Motor neuron (in vitro differentiated cells): Measurements from ENCODE around the gene FANCL. TPM values are rescaled to one million over a fixed set of nuclear protein-coding genes. Genes with fewer than 3 reads are reported as not detected.
"Not testable (repeated sequence)": the region's sequence is repeated elsewhere in the genome, so short reads cannot be mapped to it uniquely, and the experiment has no call there.

Experiments used
- ATAC-seq, 8 experiments: fragments of 200-7000 bp; cut with Tn5 transposase; replicated peaks in 6 of 8; 2 replicates each; pipeline ENCODE4 v1.8.0; 2021; ENCODE audit warnings: mild to moderate bottlenecking in 8 of 8, moderate library complexity in 8 of 8
- H3K27ac ChIP-seq, 2 donors: fragments of 250-450 bp; sonication (Bioruptor Pico); 2 replicates each; pipeline ENCODE4 v1.9.0; 2021; ENCODE audit warnings: antibody characterized with exemption in 2 of 2, mild to moderate bottlenecking in 2 of 2, moderate library complexity in 1 of 2
- H3K4me1 ChIP-seq, 2 donors: fragments of 250-450 bp; sonication (Bioruptor Pico); replicated peaks in 1 of 2; 2 replicates each; pipeline ENCODE4 v1.6.1; 2021; ENCODE audit warnings: antibody characterized with exemption in 2 of 2, mild to moderate bottlenecking in 2 of 2, moderate library complexity in 1 of 2
- H3K4me3 ChIP-seq, 5 donors: fragments of 250-450 bp; sonication (Bioruptor Pico); 2 replicates each; pipeline ENCODE4 v1.9.0; 2021; ENCODE audit warnings: antibody characterized with exemption in 5 of 5, mild to moderate bottlenecking in 5 of 5, moderate library complexity in 4 of 5
- WGBS, 10 experiments: fragments of 450-650 bp; shearing (Covaris generic); methylation state at CpG; one replicate each; pipeline ENCODE4 v1.0.0; 2022; 5-methylcytosine and 5-hydroxymethylcytosine counted together
- in situ Hi-C, 9 experiments: fragments of 400-800 bp; cut with MboI; loops; one replicate each; pipeline ENCODE4 v1.15.0; 2021; ENCODE audit warnings: low sequenced_read_pairs in 9 of 9, low pct_unique_long_range_greater_than_20kb in 2 of 9; ENCODE audit not compliant: unreplicated experiment in 9 of 9
- total RNA-seq, 8 experiments: library from RNA; unstranded; fragments of 300-600 nt; gene quantifications; 2 replicates each; pipeline versions ENCODE4 v1.2.3 to v1.2.4, GENCODE V29; 2022

FANCL gene
- total RNA-seq = 10 to 100 TPM in 7 of 8 experiments, 1 to 10 TPM in 1; 8.9 to 34.0 (median 29.5) TPM

- H3K27ac ChIP-seq = peak within 1 kb of the TSS; percentile 53 to 85
- peak within 1 kb of the TSS; percentile 64 to 90 (median 73) for H3K4me3 ChIP-seq
- in situ Hi-C loops = no loop called here
- 0 to 4% (median 1%) methylated on average over 3 to 26 of the region's 59 CpGs for WGBS, 10 experiments
- peaks cover 7 to 22% of the 10 kb centered on the region in 2 donors for H3K4me1 ChIP-seq
- peak; percentile 94 to 97 (median 95) for ATAC-seq
These were observed at the start of gene FANCL for GRCh38 chr2:58240670-58241545. Gene FANCL (minus strand): TSS chr2:58241325. CDS start chr2:58241313, 12 bp downstream.

- 0 to 100% (median 76%) methylated on average over 1 to 3 of the region's 3 CpGs for WGBS, 10 experiments
- H3K27ac ChIP-seq = no peak overlapping the region
- H3K4me3 ChIP-seq = no peak overlapping the region
- peak in 2 of 8 experiments; percentile 87 to 100 for ATAC-seq
- in situ Hi-C loops = no loop called here
- H3K4me1 ChIP-seq = no peaks in the 10 kb centered on the region
These were observed 47.9 kb upstream of the FANCL start for GRCh38 chr2:58289029-58289428.

- ATAC-seq = no peak
- Histone ChIP-seq H3K4me1 (no peaks in the 10 kb centered on the region), H3K4me3 (no peak overlapping the region), H3K27ac (no peak overlapping the region)
- in situ Hi-C loops = no loop called here
These were observed 42.8 kb upstream of the FANCL start for GRCh38 chr2:58283931-58284330.

GRCh38 chr2:58275144-58275543 is 34.0 kb upstream of the FANCL start:
- ATAC-seq, in situ Hi-C loops, H3K4me3 ChIP-seq, H3K4me1 ChIP-seq, H3K27ac ChIP-seq: not testable (repeated sequence)
- 100% methylated on average over 1 to 2 of the region's 3 CpGs; no CpG with 5 or more reads in 8 of the 10 experiments for WGBS, 10 experiments

- Histone ChIP-seq H3K4me1 (peaks cover 0 to 3% of the 10 kb centered on the region in 2 donors), H3K27ac (no peak overlapping the region), H3K4me3 (no peak overlapping the region)
- peak in 4 of 8 experiments; percentile 55 to 75 (median 64) for ATAC-seq
- in situ Hi-C loops = no loop called here
- WGBS, 10 experiments = 0 to 56% (median 22%) methylated on average over 1 of the region's 1 CpG; no CpG with 5 or more reads in 1 of the 10 experiments
These were observed 30.7 kb upstream of the FANCL start for GRCh38 chr2:58271826-58272225.

GRCh38 chr2:58268685-58269084 is 27.6 kb upstream of the FANCL start:
- 27 to 100% (median 59%) methylated on average over 1 to 4 of the region's 4 CpGs; no CpG with 5 or more reads in 6 of the 10 experiments for WGBS, 10 experiments
- no peak for ATAC-seq
- Histone ChIP-seq H3K4me1 (peaks cover 0 to 3% of the 10 kb centered on the region in 2 donors), H3K27ac (no peak overlapping the region), H3K4me3 (no peak overlapping the region)
- in situ Hi-C loops = no loop called here

GRCh38 chr2:58266211-58266610 is 25.1 kb upstream of the FANCL start:
- ATAC-seq = no peak
- H3K4me1 ChIP-seq = no peaks in the 10 kb centered on the region
- H3K27ac ChIP-seq = no peak overlapping the region
- in situ Hi-C loops = no loop called here
- WGBS, 10 experiments = 0 to 100% (median 80%) methylated on average over 1 to 2 of the region's 2 CpGs; no CpG with 5 or more reads in 3 of the 10 experiments
- no peak overlapping the region for H3K4me3 ChIP-seq

- ATAC-seq = no peak
- H3K4me3 ChIP-seq = no peak overlapping the region
- in situ Hi-C loops = no loop called here
- H3K27ac ChIP-seq = no peak overlapping the region
- H3K4me1 ChIP-seq = no peaks in the 10 kb centered on the region
- WGBS, 10 experiments = 10 to 100% (median 80%) methylated on average over 1 of the region's 1 CpG; no CpG with 5 or more reads in 1 of the 10 experiments
These were observed 20.1 kb upstream of the FANCL start for GRCh38 chr2:58261209-58261608.

- ATAC-seq, H3K4me1 ChIP-seq, H3K27ac ChIP-seq, in situ Hi-C loops, H3K4me3 ChIP-seq: not testable (repeated sequence)
- WGBS, 10 experiments = 0 to 83% (median 57%) methylated on average over 1 of the region's 1 CpG; no CpG with 5 or more reads in 5 of the 10 experiments
These were observed 17.3 kb upstream of the FANCL start for GRCh38 chr2:58258456-58258855.

- H3K4me1 ChIP-seq, in situ Hi-C loops, H3K4me3 ChIP-seq, H3K27ac ChIP-seq: not testable (repeated sequence)
- WGBS, 10 experiments = 33 to 100% (median 93%) methylated on average over 1 to 10 of the region's 43 CpGs
- ATAC-seq = peak in 3 of 8 experiments; percentile 28 to 60 (median 37)
These were observed 10.4 kb upstream of the FANCL start for GRCh38 chr2:58251331-58252201.

- H3K27ac ChIP-seq = peak overlapping the region in 1 of 2 donors; percentile 85
- peak overlapping the region; percentile 64 to 90 (median 73) for H3K4me3 ChIP-seq
- in situ Hi-C loops = no loop called here
- H3K4me1 ChIP-seq = peaks cover 7 to 22% of the 10 kb centered on the region in 2 donors
- 0 to 50% (median 22%) methylated on average over 1 to 2 of the region's 2 CpGs; no CpG with 5 or more reads in 4 of the 10 experiments for WGBS, 10 experiments
- no peak for ATAC-seq
These were observed 380 bp upstream of the FANCL start for GRCh38 chr2:58241546-58241864.

GRCh38 chr2:58239243-58239925 is 1.7 kb downstream of the FANCL start:
- no peak for ATAC-seq
- H3K4me3 ChIP-seq = no peak overlapping the region
- no peak overlapping the region for H3K27ac ChIP-seq
- in situ Hi-C loops = no loop called here
- 0 to 73% (median 51%) methylated on average over 1 to 3 of the region's 3 CpGs for WGBS, 10 experiments
- peaks cover 7 to 22% of the 10 kb centered on the region in 2 donors for H3K4me1 ChIP-seq

- Histone ChIP-seq H3K4me1 (peaks cover 7 to 22% of the 10 kb centered on the region in 2 donors), H3K27ac (no peak overlapping the region), H3K4me3 (no peak overlapping the region)
- no peak for ATAC-seq
- in situ Hi-C loops = no loop called here
These were observed 3.4 kb downstream of the FANCL start for GRCh38 chr2:58237741-58238140.
